Nephron progenitor cell (in vitro differentiated cells): ENCODE data around the gene KIF26A.
A peak's percentile ranks its signal among the peaks of the same experiment; 100 is the strongest.

ENCODE experiments used
- DNase-seq: peaks from one replicate; pipeline ENCODE4 v3.0.0; 2021
- H3K27ac Mint-ChIP-seq: 2 replicates; pipeline ENCODE4 v1.8.0; 2021; ENCODE audit warnings: mild to moderate bottlenecking, moderate library complexity, mixed read lengths
- H3K27me3 Mint-ChIP-seq: 2 replicates; pipeline ENCODE4 v1.8.0; 2021; ENCODE audit warnings: mild to moderate bottlenecking, low read depth, mixed read lengths; ENCODE audit not compliant: poor library complexity
- H3K36me3 Mint-ChIP-seq: 2 replicates; pipeline ENCODE4 v1.8.0; 2021; ENCODE audit warnings: low read depth, mixed read lengths
- H3K4me1 Mint-ChIP-seq: 2 replicates; pipeline ENCODE4 v1.8.0; 2021; ENCODE audit warnings: mixed read lengths
- H3K4me3 Mint-ChIP-seq: 2 replicates; pipeline ENCODE4 v1.8.0; 2021; ENCODE audit warnings: mild to moderate bottlenecking, moderate library complexity, mixed read lengths
- H3K9me3 Mint-ChIP-seq: 2 replicates; pipeline ENCODE4 v1.8.0; 2021; ENCODE audit warnings: mild to moderate bottlenecking, moderate library complexity, mixed read lengths
- TF ChIP-seq, protein P1 (sequence below): fragments of 200-600 bp; sonication (generic); IDR thresholded peaks from 2 replicates; pipeline ENCODE4 v1.5.0; 2021; ENCODE audit warnings: antibody characterized with exemption

KIF26A gene

DNA sequence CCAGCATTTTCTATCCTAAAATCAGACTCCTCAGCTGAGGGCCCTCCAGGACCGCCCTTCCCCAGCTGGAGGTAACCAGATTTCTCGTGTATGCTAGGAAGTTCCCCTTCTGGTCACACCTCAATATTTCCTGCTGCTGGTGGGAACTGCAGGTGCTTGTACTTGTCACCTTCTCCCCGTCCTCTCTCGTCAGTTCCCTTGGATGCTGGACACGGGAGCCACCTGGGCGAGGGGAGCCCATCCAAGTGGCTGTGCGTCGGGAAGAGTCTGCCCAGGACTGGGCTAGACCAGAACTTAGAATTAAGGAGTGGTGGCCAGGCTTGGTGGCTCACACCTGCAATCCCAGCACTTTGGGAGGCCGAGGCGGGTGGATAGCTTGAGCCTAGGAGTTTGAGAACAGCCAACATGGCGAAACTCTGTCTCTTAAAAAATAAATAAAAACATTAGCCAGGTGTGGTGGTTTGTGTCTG lies 23.2 kb upstream of the KIF26A start:
- no peak overlapping the region for H3K27ac Mint-ChIP-seq
- H3K4me1 Mint-ChIP-seq, result peaks cover 4% of the 10 kb centered on the region
- no peak overlapping the region for H3K4me3 Mint-ChIP-seq
- no peaks in the 10 kb centered on the region for H3K36me3 Mint-ChIP-seq
- TF ChIP-seq, protein P1, sequence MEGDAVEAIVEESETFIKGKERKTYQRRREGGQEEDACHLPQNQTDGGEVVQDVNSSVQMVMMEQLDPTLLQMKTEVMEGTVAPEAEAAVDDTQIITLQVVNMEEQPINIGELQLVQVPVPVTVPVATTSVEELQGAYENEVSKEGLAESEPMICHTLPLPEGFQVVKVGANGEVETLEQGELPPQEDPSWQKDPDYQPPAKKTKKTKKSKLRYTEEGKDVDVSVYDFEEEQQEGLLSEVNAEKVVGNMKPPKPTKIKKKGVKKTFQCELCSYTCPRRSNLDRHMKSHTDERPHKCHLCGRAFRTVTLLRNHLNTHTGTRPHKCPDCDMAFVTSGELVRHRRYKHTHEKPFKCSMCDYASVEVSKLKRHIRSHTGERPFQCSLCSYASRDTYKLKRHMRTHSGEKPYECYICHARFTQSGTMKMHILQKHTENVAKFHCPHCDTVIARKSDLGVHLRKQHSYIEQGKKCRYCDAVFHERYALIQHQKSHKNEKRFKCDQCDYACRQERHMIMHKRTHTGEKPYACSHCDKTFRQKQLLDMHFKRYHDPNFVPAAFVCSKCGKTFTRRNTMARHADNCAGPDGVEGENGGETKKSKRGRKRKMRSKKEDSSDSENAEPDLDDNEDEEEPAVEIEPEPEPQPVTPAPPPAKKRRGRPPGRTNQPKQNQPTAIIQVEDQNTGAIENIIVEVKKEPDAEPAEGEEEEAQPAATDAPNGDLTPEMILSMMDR, result no peak
- no peak for DNase-seq
- H3K27me3 Mint-ChIP-seq, result peaks cover 60% of the 10 kb centered on the region
- no peaks in the 10 kb centered on the region for H3K9me3 Mint-ChIP-seq

DNA sequence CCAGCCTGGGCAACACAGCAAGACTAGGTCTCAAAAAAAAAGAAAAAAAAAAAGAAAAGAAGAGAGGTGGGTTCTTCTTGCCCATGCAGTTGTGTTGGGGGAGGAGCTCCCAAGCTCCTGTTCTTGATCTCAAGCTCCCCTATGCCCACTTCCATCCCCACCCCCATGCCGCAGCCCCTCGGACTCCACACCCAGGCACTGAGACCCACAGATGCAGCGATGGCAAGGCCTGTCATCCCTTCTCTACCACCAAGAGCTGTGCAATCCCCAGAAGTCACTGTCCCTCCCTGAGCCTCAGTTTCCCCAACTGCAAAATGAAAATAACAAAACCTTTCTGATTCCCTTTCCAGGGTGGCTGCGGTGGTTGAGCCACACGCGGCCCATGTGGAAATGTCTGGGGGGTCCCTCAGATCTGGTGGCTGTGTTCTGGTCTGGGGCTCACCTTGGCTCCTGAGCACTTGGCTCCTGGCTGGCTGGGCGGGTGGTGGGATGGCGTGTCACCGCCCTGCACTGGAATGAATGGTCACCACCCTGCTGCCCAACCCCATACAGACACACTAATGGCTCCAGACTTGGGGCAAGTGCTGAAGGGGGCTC lies 22.6 kb upstream of the KIF26A start:
- no peaks in the 10 kb centered on the region for H3K36me3 Mint-ChIP-seq
- DNase-seq, result no peak
- no peak overlapping the region for H3K27ac Mint-ChIP-seq
- peaks cover 67% of the 10 kb centered on the region for H3K27me3 Mint-ChIP-seq
- no peak overlapping the region for H3K4me3 Mint-ChIP-seq
- peaks cover 3% of the 10 kb centered on the region for H3K4me1 Mint-ChIP-seq
- TF ChIP-seq, protein P1, result no peak
- no peaks in the 10 kb centered on the region for H3K9me3 Mint-ChIP-seq

- H3K36me3 Mint-ChIP-seq, result no peaks in the 10 kb centered on the region
- no peaks in the 10 kb centered on the region for H3K4me1 Mint-ChIP-seq
- peak; percentile 12 for DNase-seq
- no peak overlapping the region for H3K4me3 Mint-ChIP-seq
- TF ChIP-seq, protein P1, result no peak
- H3K27ac Mint-ChIP-seq, result no peak overlapping the region
- H3K27me3 Mint-ChIP-seq, result peaks cover 72% of the 10 kb centered on the region
- H3K9me3 Mint-ChIP-seq, result no peaks in the 10 kb centered on the region
Measured at GRCh38 chr14:104116288-104116755, 22.1 kb upstream of the KIF26A start.

GRCh38 chr14:104116756-104117340 lies 21.5 kb upstream of the KIF26A start:
- TF ChIP-seq, protein P1, result no peak
- Mint-ChIP-seq H3K36me3 (no peaks in the 10 kb centered on the region), H3K27ac (no peak overlapping the region), H3K9me3 (no peaks in the 10 kb centered on the region), H3K4me3 (peak overlapping the region; percentile 56), H3K27me3 (peaks cover 75% of the 10 kb centered on the region), H3K4me1 (no peaks in the 10 kb centered on the region)
- peak; percentile 43 for DNase-seq

DNA sequence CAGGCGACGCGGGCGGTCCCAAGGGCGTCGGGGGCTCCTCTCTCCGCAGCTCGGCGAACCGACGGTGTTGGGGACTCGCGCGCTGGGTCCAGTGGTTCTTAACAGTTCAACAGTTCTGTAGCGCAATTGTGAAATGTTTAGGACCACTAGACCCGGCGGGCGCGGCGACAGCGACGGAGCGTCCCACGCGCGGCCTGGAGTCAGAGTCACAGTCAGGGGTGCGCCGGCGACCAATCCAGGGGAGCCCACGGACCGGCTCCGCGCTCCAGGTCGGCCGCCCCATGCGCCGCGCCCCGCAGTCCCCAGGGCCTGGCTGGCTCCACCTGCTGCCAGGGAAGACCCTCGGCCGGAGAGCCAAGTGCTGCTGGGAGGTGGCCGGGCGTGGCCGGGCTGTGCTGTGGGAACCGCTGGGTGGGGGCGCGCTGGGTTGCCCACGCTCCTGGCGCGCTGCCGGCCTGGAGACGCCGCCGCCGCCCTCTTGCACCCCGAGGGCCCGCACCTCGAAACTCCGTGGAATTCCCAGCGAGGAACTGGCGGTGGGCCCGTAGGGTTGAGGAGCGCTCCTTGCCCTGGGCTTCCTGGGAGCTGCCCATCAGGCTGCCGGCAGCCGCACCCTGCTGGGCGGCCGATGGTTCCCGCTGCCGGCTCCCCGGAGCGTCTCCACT lies 20.9 kb upstream of the KIF26A start:
- Mint-ChIP-seq H3K9me3 (no peaks in the 10 kb centered on the region), H3K27ac (no peak overlapping the region), H3K4me3 (peak overlapping the region; percentile 56), H3K36me3 (no peaks in the 10 kb centered on the region), H3K4me1 (no peaks in the 10 kb centered on the region), H3K27me3 (peaks cover 81% of the 10 kb centered on the region)
- peak; percentile 21 for DNase-seq
- TF ChIP-seq, protein P1, result no peak
